ENCODE data around the gene ZNF385B. TPM values are rescaled to one million over a fixed set of nuclear protein-coding genes. Genes with fewer than 3 reads are reported as not detected.

ZNF385B gene
- total and polyA plus RNA-seq, 3 donors from 2014 or later: 28.1 to 40.3 (median 37.4) TPM

DNA sequence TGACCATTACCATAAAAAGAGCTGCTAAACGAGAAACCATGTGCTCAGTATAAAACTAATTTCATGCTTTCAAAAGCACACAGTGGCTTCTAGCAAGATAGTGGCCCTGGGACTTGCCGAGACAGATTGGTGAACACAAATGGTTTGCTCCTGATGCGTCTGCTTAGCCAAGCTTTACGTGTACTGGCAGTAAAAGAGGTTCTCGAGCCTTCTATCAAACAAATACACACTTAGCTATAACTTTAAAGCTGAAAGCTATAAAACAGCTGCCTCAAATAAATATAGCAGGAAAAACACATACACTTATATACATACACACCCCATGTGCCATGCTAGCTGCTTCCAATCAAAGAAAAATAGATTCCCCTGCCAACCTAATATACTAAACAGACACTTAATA, 117.0 kb downstream of the ZNF385B start:
- Histone ChIP-seq H3K36me3 (ENCODE audit: low read depth, missing control alignments) (no peaks in the 10 kb centered on the region), H3K4me1 (no peaks in the 10 kb centered on the region), H3K9me3 (no peaks in the 10 kb centered on the region), H3K27me3 (no peaks in the 10 kb centered on the region), H3K4me3 (no peak overlapping the region), H3K27ac (no peak overlapping the region)
- no peak for DNase-seq
- WGBS, 2 donors: 76 to 77% methylated on average over 5 of the region's 5 CpGs
- no peak for TF ChIP-seq POLR2A (IDR thresholded peaks at IDR 0.05)
- TF ChIP-seq, protein P1, sequence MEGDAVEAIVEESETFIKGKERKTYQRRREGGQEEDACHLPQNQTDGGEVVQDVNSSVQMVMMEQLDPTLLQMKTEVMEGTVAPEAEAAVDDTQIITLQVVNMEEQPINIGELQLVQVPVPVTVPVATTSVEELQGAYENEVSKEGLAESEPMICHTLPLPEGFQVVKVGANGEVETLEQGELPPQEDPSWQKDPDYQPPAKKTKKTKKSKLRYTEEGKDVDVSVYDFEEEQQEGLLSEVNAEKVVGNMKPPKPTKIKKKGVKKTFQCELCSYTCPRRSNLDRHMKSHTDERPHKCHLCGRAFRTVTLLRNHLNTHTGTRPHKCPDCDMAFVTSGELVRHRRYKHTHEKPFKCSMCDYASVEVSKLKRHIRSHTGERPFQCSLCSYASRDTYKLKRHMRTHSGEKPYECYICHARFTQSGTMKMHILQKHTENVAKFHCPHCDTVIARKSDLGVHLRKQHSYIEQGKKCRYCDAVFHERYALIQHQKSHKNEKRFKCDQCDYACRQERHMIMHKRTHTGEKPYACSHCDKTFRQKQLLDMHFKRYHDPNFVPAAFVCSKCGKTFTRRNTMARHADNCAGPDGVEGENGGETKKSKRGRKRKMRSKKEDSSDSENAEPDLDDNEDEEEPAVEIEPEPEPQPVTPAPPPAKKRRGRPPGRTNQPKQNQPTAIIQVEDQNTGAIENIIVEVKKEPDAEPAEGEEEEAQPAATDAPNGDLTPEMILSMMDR (IDR thresholded peaks at IDR 0.05): no peak
- intact Hi-C loops (cut with DNase I; ENCODE audit: low total_unique reads): no loop called here

DNA sequence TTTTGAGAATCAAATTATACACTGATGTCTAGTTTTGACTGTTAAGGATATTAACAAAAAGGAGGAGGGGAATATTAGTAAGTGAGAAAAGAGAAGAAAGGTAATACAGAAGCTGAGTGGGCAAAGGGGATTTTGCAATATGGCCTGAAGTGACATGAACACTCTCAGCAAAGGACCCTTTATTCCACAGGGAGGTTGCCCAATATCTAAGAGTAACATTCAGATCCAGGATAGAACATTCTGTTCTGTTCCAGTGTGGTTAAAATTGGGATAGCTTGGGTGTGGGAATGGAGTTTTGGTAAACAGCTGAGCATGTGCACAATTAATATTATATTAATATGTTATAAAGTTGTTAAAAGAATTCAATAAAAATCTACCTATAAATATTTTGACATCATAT, 120.1 kb downstream of the ZNF385B start:
- intact Hi-C loops (cut with DNase I; ENCODE audit: low total_unique reads): no loop called here
- Histone ChIP-seq H3K4me3 (no peak overlapping the region), H3K4me1 (no peaks in the 10 kb centered on the region), H3K27me3 (no peaks in the 10 kb centered on the region), H3K36me3 (ENCODE audit: low read depth, missing control alignments) (no peaks in the 10 kb centered on the region), H3K9me3 (no peaks in the 10 kb centered on the region), H3K27ac (peak overlapping the region in 1 of 2 donors; percentile 27)
- no peak for DNase-seq
- TF ChIP-seq, protein P1 (IDR thresholded peaks at IDR 0.05): no peak
- no peak for TF ChIP-seq POLR2A (IDR thresholded peaks at IDR 0.05)

DNA sequence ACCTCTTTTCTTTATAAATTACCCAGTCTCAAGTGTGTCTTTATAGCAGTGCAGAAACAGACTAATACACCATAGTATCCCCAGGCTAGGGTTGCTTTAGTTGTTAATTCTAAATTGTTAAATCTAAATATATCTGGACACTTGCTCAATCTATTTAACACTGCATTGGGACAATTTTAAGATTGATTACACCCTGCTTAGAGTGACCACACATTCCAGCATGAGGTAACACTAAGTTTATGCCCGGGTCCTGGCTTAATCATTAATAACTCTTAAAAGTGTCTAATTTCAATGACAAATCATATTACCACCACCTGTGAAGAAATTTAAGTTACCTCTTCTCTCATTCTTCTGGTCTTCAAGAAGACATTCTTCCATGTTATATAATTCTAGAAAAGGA, 131.4 kb downstream of the ZNF385B start:
- DNase-seq: no peak
- intact Hi-C loops (cut with DNase I; ENCODE audit: low total_unique reads): no loop called here
- 80 to 94% methylated on average over 1 of the region's 1 CpG for WGBS, 2 donors

GRCh38 chr2:179726461-179727180, 134.8 kb downstream of the ZNF385B start:
- no peak for TF ChIP-seq POLR2A (IDR thresholded peaks at IDR 0.05)
- TF ChIP-seq, protein P1 (IDR thresholded peaks at IDR 0.05): no peak
- H3K36me3 ChIP-seq (ENCODE audit: low read depth, missing control alignments): no peaks in the 10 kb centered on the region
- intact Hi-C loops (cut with DNase I; ENCODE audit: low total_unique reads): no loop called here
- H3K4me3 ChIP-seq: no peak overlapping the region
- no peaks in the 10 kb centered on the region for H3K27me3 ChIP-seq
- H3K27ac ChIP-seq: no peak overlapping the region
- H3K9me3 ChIP-seq: no peaks in the 10 kb centered on the region
- no peaks in the 10 kb centered on the region for H3K4me1 ChIP-seq
- WGBS, 2 donors: 96% methylated on average over 5 of the region's 5 CpGs
- DNase-seq: no peak

More for the DNA sequence above, 131.4 kb downstream of the ZNF385B start:
- Histone ChIP-seq H3K4me1 (no peaks in the 10 kb centered on the region), H3K9me3 (no peaks in the 10 kb centered on the region), H3K27ac (no peak overlapping the region), H3K4me3 (no peak overlapping the region), H3K36me3 (ENCODE audit: low read depth, missing control alignments) (no peaks in the 10 kb centered on the region), H3K27me3 (no peaks in the 10 kb centered on the region)
- TF ChIP-seq POLR2A (IDR thresholded peaks at IDR 0.05): no peak
- TF ChIP-seq, protein P1 (IDR thresholded peaks at IDR 0.05): no peak

DNA sequence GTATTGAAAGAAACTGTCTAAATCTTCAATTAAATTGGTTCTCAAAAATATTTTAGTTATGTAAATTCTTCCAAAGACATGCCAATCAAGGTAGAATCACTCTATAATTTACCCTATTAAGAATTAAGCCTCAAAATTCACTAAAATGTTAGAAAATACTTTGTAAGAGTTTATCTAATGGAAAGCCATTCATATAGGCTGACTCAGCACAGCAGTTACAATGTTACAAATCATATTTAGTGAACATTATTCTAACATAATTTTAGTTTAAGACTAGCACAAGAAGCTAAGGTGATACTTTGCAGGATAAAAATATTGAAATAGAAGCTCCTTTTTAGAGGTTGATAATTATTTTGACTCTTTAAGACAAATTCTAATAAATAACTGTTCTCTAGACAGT, 137.0 kb downstream of the ZNF385B start:
- H3K4me1 ChIP-seq: no peaks in the 10 kb centered on the region
- DNase-seq: no peak
- no peaks in the 10 kb centered on the region for H3K36me3 ChIP-seq (ENCODE audit: low read depth, missing control alignments)
- no peak overlapping the region for H3K4me3 ChIP-seq
- no peaks in the 10 kb centered on the region for H3K9me3 ChIP-seq
- intact Hi-C loops (cut with DNase I; ENCODE audit: low total_unique reads): no loop called here
- no peak for TF ChIP-seq POLR2A (IDR thresholded peaks at IDR 0.05)
- TF ChIP-seq, protein P1 (IDR thresholded peaks at IDR 0.05): no peak
- no peak overlapping the region for H3K27ac ChIP-seq
- no peaks in the 10 kb centered on the region for H3K27me3 ChIP-seq
